Occipital lobe (tissue), 3 donors: ENCODE measurements around the gene PAQR9. TPM values are rescaled to one million over a fixed set of nuclear protein-coding genes. Genes with fewer than 3 reads are reported as not detected.

Experiments used
- DNase-seq: peaks from one replicate; lab custom pipeline; 2025; lab: John Stamatoyannopoulos, UW
- small RNA-seq: library from RNA; depleted of rRNA; stranded (forward); fragments of <200 nt; gene quantifications from one replicate; pipeline ENCODE3, GENCODE V24; 2014
- total RNA-seq: library from RNA; depleted of rRNA; stranded (reverse); fragments of >200 nt; gene quantifications from one replicate; pipeline ENCODE4 v1.2.3, GENCODE V29; 2014

PAQR9 gene
- total RNA-seq, 1 donor from 2014 or later = 0.94 TPM

DNA sequence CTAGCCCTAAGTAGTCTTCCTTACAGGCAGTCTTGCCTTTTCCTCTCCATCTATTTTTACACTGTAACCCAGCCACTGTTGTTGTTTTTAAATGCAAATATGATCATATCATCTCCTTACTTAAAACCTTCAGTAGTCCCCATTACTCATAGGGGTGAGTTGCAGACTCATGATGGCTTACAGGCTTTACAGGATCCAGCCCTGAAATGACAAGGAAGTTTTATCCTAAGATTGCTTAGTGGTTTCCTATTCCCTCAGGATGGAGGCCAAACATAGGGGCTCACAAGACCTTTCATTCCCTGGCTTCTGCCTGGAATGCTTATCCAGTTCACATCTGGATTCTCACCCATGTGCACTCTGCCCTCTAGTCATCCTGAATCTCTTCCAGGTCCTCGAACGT lies 46.9 kb downstream of the PAQR9 start:
- DNase-seq = no peak

DNA sequence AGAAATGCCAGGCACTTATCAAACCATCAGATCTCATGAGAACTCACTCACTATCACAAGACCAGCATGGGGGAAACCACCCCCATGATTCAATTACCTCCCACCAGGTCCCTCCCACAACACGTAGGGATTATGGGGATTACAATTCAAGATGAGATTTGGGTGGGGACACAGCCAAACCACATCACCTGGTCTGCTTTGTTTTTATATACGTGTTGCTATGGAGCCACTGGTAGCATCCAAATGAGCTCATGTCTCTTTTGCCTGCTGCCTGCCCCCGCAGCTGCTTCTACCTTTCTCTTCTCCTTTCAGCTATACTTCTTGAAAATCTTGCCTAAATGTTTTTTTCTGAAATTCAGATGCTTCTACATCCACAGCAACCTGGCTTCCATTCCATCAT lies 47.8 kb downstream of the PAQR9 start:
- no peak for DNase-seq

- no peak for DNase-seq
Measured at GRCh38 chr3:142914286-142914811, 49.1 kb downstream of the PAQR9 start.

GRCh38 chr3:142913432-142913831 lies 50.0 kb downstream of the PAQR9 start:
- DNase-seq = no peak

GRCh38 chr3:142912402-142913172 lies 50.9 kb downstream of the PAQR9 start:
- no peak for DNase-seq

Small RNA genes within 50 kb of the gene (small RNA-seq; reads per million reads assigned to genes)
- gene AC021074.2 = not detected

Other genes starting within 250 kb of the PAQR9 start
- gene TRPC1, start 239.6 kb downstream of the PAQR9 start, total RNA-seq = 157 TPM
- gene PCOLCE2, start 74.6 kb downstream of the PAQR9 start, total RNA-seq = 4.5 TPM
- gene U2SURP, start 37.9 kb upstream of the PAQR9 start, total RNA-seq = 160 TPM
- 33.4 TPM for gene CHST2, start 156.1 kb upstream of the PAQR9 start, total RNA-seq